ENCODE results near the gene SCN1A. TPM values are rescaled to one million over a fixed set of nuclear protein-coding genes. Genes with fewer than 3 reads are reported as not detected.

The SCN1A gene
- total and polyA plus RNA-seq, 2 of the 4 experiments (the other 2 are of a cell fraction), result under 0.01 TPM; not detected in 1

Small RNA genes within 50 kb of the gene (microRNA-seq; reads per million reads assigned to microRNA genes)
- not detected for gene RF00019 (ENCODE audit: insufficient read depth, insufficient read length)

Small RNA genes within 50 kb of the gene (small RNA-seq; reads per million reads assigned to genes)
- gene RF00019, result 0 reads per million in 5 experiments

Other genes starting within 250 kb of the SCN1A start
- gene TTC21B, start 174.2 kb downstream of the SCN1A start, total RNA-seq (2012; rRNA removed), result 17.2 and 23.1 TPM in 2 replicates
- gene TTC21B, start 174.2 kb downstream of the SCN1A start, polyA plus RNA-seq (2012; rRNA removed), result 6.7 and 8.0 TPM in 2 replicates
- gene SCN9A, start 247.9 kb upstream of the SCN1A start, total RNA-seq (2012; rRNA removed), result 135 and 179 TPM in 2 replicates
- 33.7 and 40.1 TPM in 2 replicates for gene SCN9A, start 247.9 kb upstream of the SCN1A start, polyA plus RNA-seq (2012; rRNA removed)